HEK293 (cell line): Measurements from ENCODE around the gene AFF3.

ENCODE experiments used
- CTCF ChIA-PET: fragments of 350-600 bp; formaldehyde crosslinking; extraction: SDS; loops from one replicate; lab custom pipeline; 2021; ENCODE audit warnings: antibody characterized with exemption; lab: Yijun Ruan, JAX
- POLR2A ChIA-PET: fragments of 300-600 bp; formaldehyde crosslinking; extraction: SDS; loops from one replicate; lab custom pipeline; 2020; ENCODE audit warnings: antibody characterized with exemption, inconsistent platforms; lab: Yijun Ruan, JAX
- H3K27ac ChIP-seq: fragments of 200-500 bp; sonication (Bioruptor generic); 2 replicates; pipeline ENCODE4 v1.5.1; 2014; ENCODE audit warnings: low read depth, low read length, control low read depth, inconsistent platforms; ENCODE audit errors: extremely low read depth
- H3K36me3 ChIP-seq, 2 experiments: fragments of 200-500 bp in 1 of 2; sonication (Bioruptor generic) in 1 of 2; 1 replicate in 1 of 2; 2 replicates in 1 of 2; pipeline ENCODE4 v1.5.1; 2014 to 2017; ENCODE audit warnings: inconsistent platforms in 2 of 2, low read length in 2 of 2; ENCODE audit not compliant: control insufficient read depth in 2 of 2, insufficient read depth in 1 of 2
- H3K4me1 ChIP-seq: fragments of 200-500 bp; sonication (Bioruptor generic); 2 replicates; pipeline ENCODE4 v1.5.1; 2014; ENCODE audit warnings: mild to moderate bottlenecking, low read length, inconsistent platforms; ENCODE audit not compliant: control insufficient read depth, insufficient read depth
- H3K4me3 ChIP-seq: 2 replicates; pipeline ENCODE4 v1.5.1; 2011; ENCODE audit warnings: low read depth, mild to moderate bottlenecking, control low read depth, low read length, moderate library complexity
- H3K9me3 ChIP-seq: fragments of 200-500 bp; sonication (Bioruptor generic); 2 replicates; pipeline ENCODE4 v1.5.1; 2014; ENCODE audit warnings: low read depth, low read length, inconsistent platforms; ENCODE audit not compliant: control insufficient read depth, insufficient read depth
- FEZF1 ChIP-seq: fragments of 450-650 bp; formaldehyde crosslinking; IDR thresholded peaks from 2 replicates; pipeline ENCODE4 v1.5.1; 2016; ENCODE audit warnings: missing biosample characterization, missing genetic modification characterization
- PRDM1 ChIP-seq: fragments of 450-650 bp; formaldehyde crosslinking; IDR thresholded peaks from 2 replicates; pipeline ENCODE4; 2016; ENCODE audit warnings: missing biosample characterization, missing genetic modification characterization
- REPIN1 ChIP-seq: fragments of 450-650 bp; formaldehyde crosslinking; IDR thresholded peaks from 2 replicates; pipeline ENCODE4 v1.5.1; 2017; ENCODE audit warnings: missing biosample characterization, missing genetic modification characterization, low read depth
- TRIM28 ChIP-seq: IDR thresholded peaks from 2 replicates; pipeline ENCODE4 v1.6.1; 2011; ENCODE audit warnings: low read length, control low read depth, borderline replicate concordance
- ZFP69B ChIP-seq: fragments of 450-650 bp; formaldehyde crosslinking; IDR thresholded peaks from 2 replicates; pipeline ENCODE4 v1.5.1; 2016; ENCODE audit warnings: missing biosample characterization, missing genetic modification characterization
- ZNF121 ChIP-seq: fragments of 450-650 bp; formaldehyde crosslinking; IDR thresholded peaks from 2 replicates; pipeline ENCODE4 v1.5.1; 2016; ENCODE audit warnings: missing biosample characterization, missing genetic modification characterization
- ZNF132 ChIP-seq: fragments of 450-650 bp; formaldehyde crosslinking; IDR thresholded peaks from 2 replicates; pipeline ENCODE4 v1.5.1; 2017; ENCODE audit warnings: missing biosample characterization, missing genetic modification characterization, borderline replicate concordance
- ZNF169 ChIP-seq: fragments of 450-650 bp; formaldehyde crosslinking; IDR thresholded peaks from 2 replicates; pipeline ENCODE4 v1.5.1; 2016; ENCODE audit warnings: missing biosample characterization, missing genetic modification characterization
- ZNF391 ChIP-seq: fragments of 450-650 bp; formaldehyde crosslinking; IDR thresholded peaks from 2 replicates; pipeline ENCODE4 v1.5.1; 2016; ENCODE audit warnings: low read depth, missing biosample characterization, missing genetic modification characterization, borderline replicate concordance
- ZNF626 ChIP-seq: fragments of 450-650 bp; sonication (Bioruptor Pico); formaldehyde crosslinking; IDR thresholded peaks from 2 replicates; pipeline ENCODE4 v1.5.1; 2018; ENCODE audit warnings: missing biosample characterization, missing genetic modification characterization, inconsistent platforms
- ZNF792 ChIP-seq: fragments of 450-650 bp; formaldehyde crosslinking; IDR thresholded peaks from 2 replicates; pipeline ENCODE4 v1.5.1; 2016; ENCODE audit warnings: missing biosample characterization, missing genetic modification characterization
- TF ChIP-seq, protein P1 (sequence below): fragments of 450-650 bp; formaldehyde crosslinking; IDR thresholded peaks from 2 replicates; pipeline ENCODE4 v1.5.1; 2016; ENCODE audit warnings: missing biosample characterization, missing genetic modification characterization
- TF ChIP-seq, protein P2 (sequence below): fragments of 450-650 bp; formaldehyde crosslinking; IDR thresholded peaks from 2 replicates; pipeline ENCODE4 v1.5.1; 2016; ENCODE audit warnings: missing biosample characterization, missing genetic modification characterization, borderline replicate concordance
- TF ChIP-seq, protein P3 (sequence below): fragments of 450-650 bp; formaldehyde crosslinking; IDR thresholded peaks from 2 replicates; pipeline ENCODE4 v1.5.1; 2016; ENCODE audit warnings: missing biosample characterization, missing genetic modification characterization

AFF3 gene

DNA sequence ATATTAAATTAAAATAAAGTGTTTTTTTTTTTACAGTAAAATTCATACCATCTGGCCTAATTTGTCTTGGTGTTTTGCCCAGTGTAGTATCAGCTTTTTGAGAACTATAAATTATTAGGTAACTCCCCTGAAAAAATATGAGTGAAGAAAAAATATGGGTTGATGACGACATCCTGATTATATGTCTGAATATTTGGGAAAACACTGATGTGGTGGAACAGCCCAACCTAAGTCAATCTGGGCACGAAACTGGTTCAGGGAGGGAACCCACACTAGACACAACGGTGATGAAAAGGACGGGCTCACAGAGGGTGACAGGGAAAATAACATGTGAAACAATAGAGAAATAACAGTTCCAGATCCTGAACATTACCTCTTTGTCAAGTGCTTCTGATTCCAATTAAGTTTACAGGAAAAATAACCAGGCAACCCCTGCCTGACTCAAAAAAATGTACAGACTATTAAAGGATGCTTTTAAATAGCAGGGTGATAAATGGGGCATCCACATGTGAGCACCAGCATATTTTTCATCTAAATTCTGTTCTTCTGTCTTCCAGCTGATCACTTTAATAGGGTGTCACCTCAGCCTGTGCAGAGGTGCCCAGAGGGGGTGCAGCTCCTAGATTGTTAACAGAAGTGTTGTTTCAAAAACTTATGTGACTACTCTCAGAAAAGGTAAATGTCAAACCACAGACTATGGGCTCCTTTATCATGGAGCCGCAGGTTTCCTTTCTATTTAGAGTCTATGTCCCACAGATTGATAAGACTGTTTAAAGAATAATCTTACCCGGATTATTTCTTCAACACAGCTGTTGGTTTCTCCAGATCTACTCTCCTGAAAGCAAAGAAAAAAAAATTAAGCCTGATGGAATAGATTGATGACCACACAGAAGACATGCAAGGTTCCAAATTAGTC, 305.4 kb downstream of the AFF3 start:
- Histone ChIP-seq H3K4me3 (no peak overlapping the region), H3K27ac (no peak overlapping the region), H3K9me3 (no peaks in the 10 kb centered on the region), H3K36me3 (no peaks in the 10 kb centered on the region), H3K4me1 (no peaks in the 10 kb centered on the region)
- TF ChIP-seq REPIN1 (no peak), ZFP69B (tag by site-specific recombination) (no peak), FEZF1 (tag by site-specific recombination) (no peak), ZNF626 (tag by site-specific recombination) (no peak), ZNF169 (no peak), ZNF792 (tag by site-specific recombination) (no peak), ZNF391 (no peak), ZNF121 (no peak), TRIM28 (no peak)
- TF ChIP-seq, protein P1, sequence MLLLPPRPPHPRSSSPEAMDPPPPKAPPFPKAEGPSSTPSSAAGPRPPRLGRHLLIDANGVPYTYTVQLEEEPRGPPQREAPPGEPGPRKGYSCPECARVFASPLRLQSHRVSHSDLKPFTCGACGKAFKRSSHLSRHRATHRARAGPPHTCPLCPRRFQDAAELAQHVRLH, result no peak
- TF ChIP-seq, protein P2, sequence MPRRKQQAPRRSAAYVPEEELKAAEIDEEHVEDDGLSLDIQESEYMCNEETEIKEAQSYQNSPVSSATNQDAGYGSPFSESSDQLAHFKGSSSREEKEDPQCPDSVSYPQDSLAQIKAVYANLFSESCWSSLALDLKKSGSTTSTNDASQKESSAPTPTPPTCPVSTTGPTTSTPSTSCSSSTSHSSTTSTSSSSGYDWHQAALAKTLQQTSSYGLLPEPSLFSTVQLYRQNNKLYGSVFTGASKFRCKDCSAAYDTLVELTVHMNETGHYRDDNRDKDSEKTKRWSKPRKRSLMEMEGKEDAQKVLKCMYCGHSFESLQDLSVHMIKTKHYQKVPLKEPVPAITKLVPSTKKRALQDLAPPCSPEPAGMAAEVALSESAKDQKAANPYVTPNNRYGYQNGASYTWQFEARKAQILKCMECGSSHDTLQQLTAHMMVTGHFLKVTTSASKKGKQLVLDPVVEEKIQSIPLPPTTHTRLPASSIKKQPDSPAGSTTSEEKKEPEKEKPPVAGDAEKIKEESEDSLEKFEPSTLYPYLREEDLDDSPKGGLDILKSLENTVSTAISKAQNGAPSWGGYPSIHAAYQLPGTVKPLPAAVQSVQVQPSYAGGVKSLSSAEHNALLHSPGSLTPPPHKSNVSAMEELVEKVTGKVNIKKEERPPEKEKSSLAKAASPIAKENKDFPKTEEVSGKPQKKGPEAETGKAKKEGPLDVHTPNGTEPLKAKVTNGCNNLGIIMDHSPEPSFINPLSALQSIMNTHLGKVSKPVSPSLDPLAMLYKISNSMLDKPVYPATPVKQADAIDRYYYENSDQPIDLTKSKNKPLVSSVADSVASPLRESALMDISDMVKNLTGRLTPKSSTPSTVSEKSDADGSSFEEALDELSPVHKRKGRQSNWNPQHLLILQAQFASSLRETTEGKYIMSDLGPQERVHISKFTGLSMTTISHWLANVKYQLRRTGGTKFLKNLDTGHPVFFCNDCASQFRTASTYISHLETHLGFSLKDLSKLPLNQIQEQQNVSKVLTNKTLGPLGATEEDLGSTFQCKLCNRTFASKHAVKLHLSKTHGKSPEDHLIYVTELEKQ (tag by site-specific recombination), result no peak
- TF ChIP-seq, protein P3, sequence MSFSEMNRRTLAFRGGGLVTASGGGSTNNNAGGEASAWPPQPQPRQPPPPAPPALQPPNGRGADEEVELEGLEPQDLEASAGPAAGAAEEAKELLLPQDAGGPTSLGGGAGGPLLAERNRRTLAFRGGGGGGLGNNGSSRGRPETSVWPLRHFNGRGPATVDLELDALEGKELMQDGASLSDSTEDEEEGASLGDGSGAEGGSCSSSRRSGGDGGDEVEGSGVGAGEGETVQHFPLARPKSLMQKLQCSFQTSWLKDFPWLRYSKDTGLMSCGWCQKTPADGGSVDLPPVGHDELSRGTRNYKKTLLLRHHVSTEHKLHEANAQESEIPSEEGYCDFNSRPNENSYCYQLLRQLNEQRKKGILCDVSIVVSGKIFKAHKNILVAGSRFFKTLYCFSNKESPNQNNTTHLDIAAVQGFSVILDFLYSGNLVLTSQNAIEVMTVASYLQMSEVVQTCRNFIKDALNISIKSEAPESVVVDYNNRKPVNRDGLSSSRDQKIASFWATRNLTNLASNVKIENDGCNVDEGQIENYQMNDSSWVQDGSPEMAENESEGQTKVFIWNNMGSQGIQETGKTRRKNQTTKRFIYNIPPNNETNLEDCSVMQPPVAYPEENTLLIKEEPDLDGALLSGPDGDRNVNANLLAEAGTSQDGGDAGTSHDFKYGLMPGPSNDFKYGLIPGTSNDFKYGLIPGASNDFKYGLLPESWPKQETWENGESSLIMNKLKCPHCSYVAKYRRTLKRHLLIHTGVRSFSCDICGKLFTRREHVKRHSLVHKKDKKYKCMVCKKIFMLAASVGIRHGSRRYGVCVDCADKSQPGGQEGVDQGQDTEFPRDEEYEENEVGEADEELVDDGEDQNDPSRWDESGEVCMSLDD (tag by site-specific recombination), result no peak
- ChIA-PET CTCF (interaction anchor here (0.7 kb wide), 1 partner anchor 492 kb away, joined by 4 read pairs; no protein-coding TSS in a partner anchor), POLR2A (no interaction called here)

- H3K27ac ChIP-seq, result no peak overlapping the region
- CTCF ChIA-PET, result interaction anchor here (0.6 kb wide), 1 partner anchor 290 kb away, joined by 3 read pairs; no protein-coding TSS in a partner anchor
- no peak overlapping the region for H3K4me3 ChIP-seq
- no peaks in the 10 kb centered on the region for H3K36me3 ChIP-seq
- TF ChIP-seq REPIN1 (no peak), PRDM1 (tag by site-specific recombination) (peak; percentile 52; the same call in 1 of the 2 replicates)
- no peaks in the 10 kb centered on the region for H3K9me3 ChIP-seq
- no peaks in the 10 kb centered on the region for H3K4me1 ChIP-seq
- POLR2A ChIA-PET, result no interaction called here
Observed at GRCh38 chr2:99834426-99834825, 308.0 kb downstream of the AFF3 start.

GRCh38 chr2:99833586-99834201, 308.7 kb downstream of the AFF3 start:
- H3K9me3 ChIP-seq, result no peaks in the 10 kb centered on the region
- POLR2A ChIA-PET, result no interaction called here
- H3K4me1 ChIP-seq, result no peaks in the 10 kb centered on the region
- no peak overlapping the region for H3K27ac ChIP-seq
- CTCF ChIA-PET, result no interaction called here
- H3K4me3 ChIP-seq, result no peak overlapping the region
- TF ChIP-seq ZNF132 (tag by site-specific recombination), result no peak
- H3K36me3 ChIP-seq, result no peaks in the 10 kb centered on the region
